GM12878 (cell line): Measurements from ENCODE around the gene CCK. TPM values are rescaled to one million over a fixed set of nuclear protein-coding genes. Genes with fewer than 3 reads are reported as not detected.

ENCODE experiments used
- ATAC-seq: fragments of 200-7000 bp; cut with Tn5 transposase; 3 replicates; pipeline ENCODE4 v1.9.1; 2020; ENCODE audit warnings: mild to moderate bottlenecking, moderate library complexity
- BruUV-seq: library from RNA; stranded (reverse); fragments of 400-500 nt; replicated peaks from 2 replicates; lab custom pipeline; 2021; lab: Mats Ljungman, UMichigan
- CTCF ChIA-PET: fragments of 300-600 bp; sonication (Branson Sonifier 250); formaldehyde crosslinking; extraction: SDS; loops from one replicate; lab custom pipeline; 2021; ENCODE audit warnings: inconsistent platforms; lab: Yijun Ruan, JAX
- POLR2A ChIA-PET: fragments of 350-600 bp; formaldehyde crosslinking; extraction: SDS; loops from one replicate; lab custom pipeline; 2021; ENCODE audit warnings: inconsistent platforms; lab: Charles Lee
- RAD21 ChIA-PET: fragments of 300-600 bp; sonication (Branson Sonifier 250); formaldehyde crosslinking; loops from one replicate; lab custom pipeline; 2023; ENCODE audit warnings: antibody characterized with exemption; ENCODE audit not compliant: unreplicated experiment; lab: Charles Lee
- SMC1A ChIA-PET: fragments of 300-600 bp; sonication (Branson Sonifier 250); formaldehyde crosslinking; loops from one replicate; lab custom pipeline; 2023; ENCODE audit not compliant: unreplicated experiment, uncharacterized antibody; lab: Charles Lee
- DNase-seq: peaks from one replicate; pipeline ENCODE4 v3.0.0-alpha.2; 2011; ENCODE audit warnings: low read depth, low spot score
- FAIRE-seq: peaks from 3 replicates; lab custom pipeline; 2011; peaks lifted over from hg19 to GRCh38; lab: Jason Lieb, UNC
- H2AFZ ChIP-seq: 2 replicates; pipeline ENCODE4 v1.6.0; 2011; ENCODE audit warnings: low read depth, low read length, control low read depth; ENCODE audit not compliant: control insufficient read depth
- H3K27ac ChIP-seq: 2 replicates; pipeline ENCODE4 v1.5.1; 2011; ENCODE audit warnings: control low read depth; ENCODE audit not compliant: control insufficient read depth, insufficient read depth
- H3K27me3 ChIP-seq, 2 experiments: replicated peaks in 1 of 2; 2 replicates each; pipeline versions ENCODE4 v1.6.0 to v1.6.1; 2011; ENCODE audit warnings: low read length in 1 of 2; ENCODE audit not compliant: control insufficient read depth in 2 of 2, insufficient read depth in 2 of 2
- H3K36me3 ChIP-seq, 2 experiments: 2 replicates each; pipeline ENCODE4 v1.5.1; 2011; ENCODE audit warnings: low read length in 1 of 2; ENCODE audit not compliant: control insufficient read depth in 2 of 2, insufficient read depth in 2 of 2
- H3K4me1 ChIP-seq: 2 replicates; pipeline ENCODE4 v1.6.1; 2011; ENCODE audit warnings: mild to moderate bottlenecking, low read length, moderate library complexity, mixed read lengths; ENCODE audit not compliant: control insufficient read depth, insufficient read depth
- H3K4me2 ChIP-seq: 2 replicates; pipeline ENCODE4 v1.6.0; 2011; ENCODE audit warnings: control low read depth; ENCODE audit not compliant: control insufficient read depth, insufficient read depth
- H3K4me3 ChIP-seq: fragments of 200-600 bp; sonication (generic); 2 replicates; pipeline ENCODE4 v1.5.1; 2016
- H3K79me2 ChIP-seq: 2 replicates; pipeline ENCODE4 v1.6.0; 2011; ENCODE audit warnings: low read length; ENCODE audit not compliant: control insufficient read depth, insufficient read depth
- H3K9ac ChIP-seq: 2 replicates; pipeline ENCODE4 v1.8.0; 2011; ENCODE audit warnings: low read length, control low read depth, mixed read lengths; ENCODE audit not compliant: control insufficient read depth, insufficient read depth
- H3K9me3 ChIP-seq: replicated peaks from 3 replicates; pipeline ENCODE4 v1.5.1; 2011; ENCODE audit warnings: mild to moderate bottlenecking, low read length; ENCODE audit not compliant: control insufficient read depth, insufficient read depth
- H4K20me1 ChIP-seq: 2 replicates; pipeline ENCODE4 v1.6.0; 2011; ENCODE audit not compliant: control insufficient read depth, insufficient read depth
- HDAC2 ChIP-seq: fragments of 200-600 bp; sonication (generic); IDR thresholded peaks from 2 replicates; pipeline ENCODE4 v1.6.1; 2017
- JUND ChIP-seq: IDR thresholded peaks from 2 replicates; pipeline ENCODE4 v1.6.1; 2012; ENCODE audit warnings: low read depth, mild to moderate bottlenecking, low read length, improper control_type of control experiment, moderate library complexity
- NFIC ChIP-seq: IDR thresholded peaks from 2 replicates; pipeline ENCODE4 v1.6.1; 2012; ENCODE audit warnings: low read depth, mild to moderate bottlenecking, inconsistent platforms, low read length, moderate library complexity
- NR2C2 ChIP-seq: IDR thresholded peaks from 2 replicates; pipeline ENCODE4 v1.6.1; 2011; ENCODE audit warnings: borderline replicate concordance, low read depth; ENCODE audit not compliant: control insufficient read depth, insufficient read length
- RAD21 ChIP-seq: IDR thresholded peaks from 2 replicates; pipeline ENCODE4 v1.6.1; 2011; ENCODE audit warnings: mild to moderate bottlenecking, low read depth, low read length, moderate library complexity; ENCODE audit not compliant: insufficient read depth
- RUNX3 ChIP-seq: IDR thresholded peaks from 2 replicates; pipeline ENCODE4 v1.6.1; 2012; ENCODE audit warnings: low read length, inconsistent platforms
- SMC3 ChIP-seq: IDR thresholded peaks from 2 replicates; pipeline ENCODE4 v1.6.1; 2011; ENCODE audit warnings: low read length, improper control_type of control experiment, borderline replicate concordance
- YBX1 ChIP-seq: fragments of 450-650 bp; IDR thresholded peaks from 2 replicates; pipeline ENCODE4 v1.6.1; 2016; ENCODE audit warnings: antibody characterized with exemption
- ZNF384 ChIP-seq: IDR thresholded peaks from 2 replicates; pipeline ENCODE4 v1.6.1; 2012; ENCODE audit warnings: low read depth, mild to moderate bottlenecking, low read length, improper control_type of control experiment, borderline replicate concordance
- WGBS: methylation state at CpG from one replicate; pipeline ENCODE4 v1.1.6; 2016; ENCODE audit warnings: low lambda C conversion rate; ENCODE audit not compliant: insufficient replicate concordance, insufficient coverage; ENCODE audit errors: missing lambda C conversion rate; 5-methylcytosine and 5-hydroxymethylcytosine counted together
- in situ Hi-C: fragments of 300-500 bp; cut with MboI; formaldehyde crosslinking; loops from 9 replicates; pipeline ENCODE4 v1.14.3; 2018; ENCODE audit warnings: mixed read lengths
- intact Hi-C: fragments of 100-400 bp; cut with micrococcal nuclease; formaldehyde crosslinking; loops from one replicate; pipeline ENCODE4 v1.14.2; 2022; ENCODE audit not compliant: unreplicated experiment
- polyA plus RNA-seq, 11 experiments: library from polyadenylated mRNA; depleted of rRNA in 4 of 11; unstranded in 6 of 11; stranded (reverse) in 5 of 11; fragments of >200 nt; fragmentation: Nextera tagmentation in 4 of 11; fragmentation: Illumina TruSeq in 1 of 11; extraction: Ambion mirVana in 4 of 11; extraction: Trizol in 1 of 11; gene quantifications; 1 replicate in 1 of 11; 2 replicates in 10 of 11; pipeline versions ENCODE4 v1.2.1 to v1.2.3, GENCODE V29; 2011 to 2016; ENCODE audit warnings: inconsistent platforms in 2 of 11, missing spikeins in 2 of 11, low read depth in 1 of 11
- total RNA-seq, 4 experiments: library from RNA; depleted of rRNA in 3 of 4; stranded (reverse); fragments of >200 nt in 3 of 4; fragmentation: Illumina TruSeq in 1 of 4; extraction: Trizol in 1 of 4; gene quantifications; 2 replicates each; pipeline versions ENCODE4 v1.2.1 to v1.2.3, GENCODE V29; 2013 to 2021
- TF ChIP-seq, protein P1 (sequence below): fragments of 450-650 bp; IDR thresholded peaks from 2 replicates; pipeline ENCODE4 v1.6.1; 2018; ENCODE audit warnings: borderline replicate concordance, mild to moderate bottlenecking; ENCODE audit not compliant: partially characterized antibody
- TF ChIP-seq, protein P2 (sequence below), 3 experiments: IDR thresholded peaks in 2 of 3; conservative IDR thresholded peaks in 1 of 3; 2 replicates each; pipeline ENCODE4 v1.5.1; 2011; ENCODE audit warnings: low read depth in 3 of 3, low read length in 3 of 3, mild to moderate bottlenecking in 3 of 3, control low read depth in 2 of 3, moderate library complexity in 2 of 3, inconsistent platforms in 1 of 3, mixed read lengths in 1 of 3; ENCODE audit not compliant: control insufficient read depth in 2 of 3, insufficient read depth in 1 of 3; ENCODE audit errors: extremely low read depth in 1 of 3
- TF ChIP-seq, protein P3 (sequence below): fragments of 450-650 bp; IDR thresholded peaks from 2 replicates; pipeline ENCODE4 v1.6.1; 2017; ENCODE audit warnings: mild to moderate bottlenecking, moderate library complexity
- TF ChIP-seq, protein P4 (sequence below): fragments of 450-650 bp; IDR thresholded peaks from 2 replicates; pipeline ENCODE4 v1.6.1; 2016; ENCODE audit warnings: mild to moderate bottlenecking

Gene CCK
- total and polyA plus RNA-seq, 10 of the 15 experiments (the other 5 are each of a cell fraction or from before 2014, with no cell fraction given), result not detected

DNA sequence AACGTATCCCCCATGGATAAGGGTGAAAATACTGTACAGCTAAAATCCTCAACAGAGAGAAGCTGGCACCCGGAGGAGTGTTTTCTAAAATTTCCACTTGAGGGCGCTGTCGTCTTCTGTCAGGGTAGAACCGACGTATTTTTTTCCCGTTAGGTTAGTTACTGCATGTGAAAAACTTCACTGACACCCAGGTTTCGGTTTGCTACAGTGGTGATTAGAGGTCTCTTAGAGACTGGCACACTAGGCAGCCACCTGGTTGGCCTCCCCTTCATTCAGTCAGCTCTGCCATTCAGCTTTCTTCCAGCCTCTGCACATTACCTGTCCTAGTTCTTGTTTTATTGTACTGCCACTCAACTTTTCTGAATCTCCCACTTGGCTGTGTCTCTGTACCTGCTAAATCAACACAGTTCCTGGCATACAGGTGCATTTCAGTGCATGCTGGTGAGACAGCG is 18.4 kb downstream of the CCK start:
- Histone ChIP-seq H3K9me3 (no peaks in the 10 kb centered on the region), H3K4me3 (no peak overlapping the region), H3K4me1 (0 out of 2 replicates have a peak, but pooled peaks cover 2% of the 10 kb centered on the region), H4K20me1 (no peaks in the 10 kb centered on the region), H3K27ac (no peak overlapping the region), H3K4me2 (peak overlapping the region; percentile 59; the same call in 1 of the 2 replicates), H3K36me3 (no peaks in the 10 kb centered on the region), H3K9ac (no peak overlapping the region), H2AFZ (no peak overlapping the region; the same call in 1 of the 2 replicates), H3K79me2 (no peaks in the 10 kb centered on the region), H3K27me3 (no peaks in the 10 kb centered on the region)
- DNase-seq (no peak), FAIRE-seq (no peak), ATAC-seq (peak; percentile 80)
- intact Hi-C loops, result loop anchor here (1.0 to 5.0 kb wide), 4 partner anchors 197 to 497 kb away; no protein-coding TSS in a partner anchor
- no TSS peak for BruUV-seq
- POLR2A ChIA-PET, result no interaction called here
- CTCF ChIA-PET, result interaction anchor here (0.6 to 4.6 kb wide), 51 partner anchors 8 to 622 kb away, joined by 3 to 162 read pairs (median 4); partner anchors contain the start of gene VIPR1
- SMC1A ChIA-PET, result interaction anchor here (0.5 to 6.0 kb wide), 32 partner anchors 14 to 404 kb away, joined by 3 to 110 read pairs (median 4); no protein-coding TSS in a partner anchor
- 5% methylated on average over 9 of the region's 9 CpGs for WGBS
- RAD21 ChIA-PET, result interaction anchor here (0.7 to 7.4 kb wide), 18 partner anchors 15 to 335 kb away, joined by 3 to 90 read pairs (median 4); no protein-coding TSS in a partner anchor
- in situ Hi-C loops, result loop anchor here (5.0 kb wide), 2 partner anchors 195 to 290 kb away; no protein-coding TSS in a partner anchor
- TF ChIP-seq HDAC2 (no peak), ZNF384 (peak; percentile 59; the same call in 1 of the 2 replicates), NR2C2 (no peak), NFIC (no peak), JUND (no peak), RAD21 (peak; percentile 93), RUNX3 (no peak), YBX1 (no peak), SMC3 (peak; percentile 89)
- TF ChIP-seq, protein P1, sequence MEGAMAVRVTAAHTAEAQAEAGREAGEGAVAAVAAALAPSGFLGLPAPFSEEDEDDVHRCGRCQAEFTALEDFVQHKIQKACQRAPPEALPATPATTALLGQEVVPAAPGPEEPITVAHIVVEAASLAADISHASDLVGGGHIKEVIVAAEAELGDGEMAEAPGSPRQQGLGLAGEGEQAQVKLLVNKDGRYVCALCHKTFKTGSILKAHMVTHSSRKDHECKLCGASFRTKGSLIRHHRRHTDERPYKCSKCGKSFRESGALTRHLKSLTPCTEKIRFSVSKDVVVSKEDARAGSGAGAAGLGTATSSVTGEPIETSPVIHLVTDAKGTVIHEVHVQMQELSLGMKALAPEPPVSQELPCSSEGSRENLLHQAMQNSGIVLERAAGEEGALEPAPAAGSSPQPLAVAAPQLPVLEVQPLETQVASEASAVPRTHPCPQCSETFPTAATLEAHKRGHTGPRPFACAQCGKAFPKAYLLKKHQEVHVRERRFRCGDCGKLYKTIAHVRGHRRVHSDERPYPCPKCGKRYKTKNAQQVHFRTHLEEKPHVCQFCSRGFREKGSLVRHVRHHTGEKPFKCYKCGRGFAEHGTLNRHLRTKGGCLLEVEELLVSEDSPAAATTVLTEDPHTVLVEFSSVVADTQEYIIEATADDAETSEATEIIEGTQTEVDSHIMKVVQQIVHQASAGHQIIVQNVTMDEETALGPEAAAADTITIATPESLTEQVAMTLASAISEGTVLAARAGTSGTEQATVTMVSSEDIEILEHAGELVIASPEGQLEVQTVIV, result no peak
- TF ChIP-seq, protein P2, sequence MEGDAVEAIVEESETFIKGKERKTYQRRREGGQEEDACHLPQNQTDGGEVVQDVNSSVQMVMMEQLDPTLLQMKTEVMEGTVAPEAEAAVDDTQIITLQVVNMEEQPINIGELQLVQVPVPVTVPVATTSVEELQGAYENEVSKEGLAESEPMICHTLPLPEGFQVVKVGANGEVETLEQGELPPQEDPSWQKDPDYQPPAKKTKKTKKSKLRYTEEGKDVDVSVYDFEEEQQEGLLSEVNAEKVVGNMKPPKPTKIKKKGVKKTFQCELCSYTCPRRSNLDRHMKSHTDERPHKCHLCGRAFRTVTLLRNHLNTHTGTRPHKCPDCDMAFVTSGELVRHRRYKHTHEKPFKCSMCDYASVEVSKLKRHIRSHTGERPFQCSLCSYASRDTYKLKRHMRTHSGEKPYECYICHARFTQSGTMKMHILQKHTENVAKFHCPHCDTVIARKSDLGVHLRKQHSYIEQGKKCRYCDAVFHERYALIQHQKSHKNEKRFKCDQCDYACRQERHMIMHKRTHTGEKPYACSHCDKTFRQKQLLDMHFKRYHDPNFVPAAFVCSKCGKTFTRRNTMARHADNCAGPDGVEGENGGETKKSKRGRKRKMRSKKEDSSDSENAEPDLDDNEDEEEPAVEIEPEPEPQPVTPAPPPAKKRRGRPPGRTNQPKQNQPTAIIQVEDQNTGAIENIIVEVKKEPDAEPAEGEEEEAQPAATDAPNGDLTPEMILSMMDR (IDR thresholded peaks at IDR 0.05 in 2 of 3, conservative IDR thresholded peaks at IDR 0.05 in 1 of 3; ENCODE audit: control insufficient read depth in 2 of 3, extremely low read depth in 1 of 3, insufficient read depth in 1 of 3, low read depth in 3 of 3, low read length in 3 of 3), result peak; percentile 58 to 84 (median 77)
- TF ChIP-seq, protein P3, sequence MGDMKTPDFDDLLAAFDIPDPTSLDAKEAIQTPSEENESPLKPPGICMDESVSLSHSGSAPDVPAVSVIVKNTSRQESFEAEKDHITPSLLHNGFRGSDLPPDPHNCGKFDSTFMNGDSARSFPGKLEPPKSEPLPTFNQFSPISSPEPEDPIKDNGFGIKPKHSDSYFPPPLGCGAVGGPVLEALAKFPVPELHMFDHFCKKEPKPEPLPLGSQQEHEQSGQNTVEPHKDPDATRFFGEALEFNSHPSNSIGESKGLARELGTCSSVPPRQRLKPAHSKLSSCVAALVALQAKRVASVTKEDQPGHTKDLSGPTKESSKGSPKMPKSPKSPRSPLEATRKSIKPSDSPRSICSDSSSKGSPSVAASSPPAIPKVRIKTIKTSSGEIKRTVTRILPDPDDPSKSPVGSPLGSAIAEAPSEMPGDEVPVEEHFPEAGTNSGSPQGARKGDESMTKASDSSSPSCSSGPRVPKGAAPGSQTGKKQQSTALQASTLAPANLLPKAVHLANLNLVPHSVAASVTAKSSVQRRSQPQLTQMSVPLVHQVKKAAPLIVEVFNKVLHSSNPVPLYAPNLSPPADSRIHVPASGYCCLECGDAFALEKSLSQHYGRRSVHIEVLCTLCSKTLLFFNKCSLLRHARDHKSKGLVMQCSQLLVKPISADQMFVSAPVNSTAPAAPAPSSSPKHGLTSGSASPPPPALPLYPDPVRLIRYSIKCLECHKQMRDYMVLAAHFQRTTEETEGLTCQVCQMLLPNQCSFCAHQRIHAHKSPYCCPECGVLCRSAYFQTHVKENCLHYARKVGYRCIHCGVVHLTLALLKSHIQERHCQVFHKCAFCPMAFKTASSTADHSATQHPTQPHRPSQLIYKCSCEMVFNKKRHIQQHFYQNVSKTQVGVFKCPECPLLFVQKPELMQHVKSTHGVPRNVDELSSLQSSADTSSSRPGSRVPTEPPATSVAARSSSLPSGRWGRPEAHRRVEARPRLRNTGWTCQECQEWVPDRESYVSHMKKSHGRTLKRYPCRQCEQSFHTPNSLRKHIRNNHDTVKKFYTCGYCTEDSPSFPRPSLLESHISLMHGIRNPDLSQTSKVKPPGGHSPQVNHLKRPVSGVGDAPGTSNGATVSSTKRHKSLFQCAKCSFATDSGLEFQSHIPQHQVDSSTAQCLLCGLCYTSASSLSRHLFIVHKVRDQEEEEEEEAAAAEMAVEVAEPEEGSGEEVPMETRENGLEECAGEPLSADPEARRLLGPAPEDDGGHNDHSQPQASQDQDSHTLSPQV, result no peak
- TF ChIP-seq, protein P4, sequence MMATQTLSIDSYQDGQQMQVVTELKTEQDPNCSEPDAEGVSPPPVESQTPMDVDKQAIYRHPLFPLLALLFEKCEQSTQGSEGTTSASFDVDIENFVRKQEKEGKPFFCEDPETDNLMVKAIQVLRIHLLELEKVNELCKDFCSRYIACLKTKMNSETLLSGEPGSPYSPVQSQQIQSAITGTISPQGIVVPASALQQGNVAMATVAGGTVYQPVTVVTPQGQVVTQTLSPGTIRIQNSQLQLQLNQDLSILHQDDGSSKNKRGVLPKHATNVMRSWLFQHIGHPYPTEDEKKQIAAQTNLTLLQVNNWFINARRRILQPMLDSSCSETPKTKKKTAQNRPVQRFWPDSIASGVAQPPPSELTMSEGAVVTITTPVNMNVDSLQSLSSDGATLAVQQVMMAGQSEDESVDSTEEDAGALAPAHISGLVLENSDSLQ, result peak; percentile 47; the same call in 1 of the 2 replicates
